HG03135 (cell line): ENCODE data around the gene BCL2A1.
A peak's percentile ranks its signal among the peaks of the same experiment; 100 is the strongest.
"Not testable (repeated sequence)": the region's sequence is repeated elsewhere in the genome, so short reads cannot be mapped to it uniquely, and the experiment has no call there.

Source experiments
- ATAC-seq: cut with Tn5 transposase; IDR thresholded peaks from one replicate; pipeline ENCODE4 v1.9.1; 2021; ENCODE audit warnings: mild to moderate bottlenecking, moderate library complexity; ENCODE audit not compliant: unreplicated experiment

Gene BCL2A1

GRCh38 chr15:79970624-79971434 is at the start of gene BCL2A1:
Gene BCL2A1, minus strand, starts transcription at chr15:79971196. Its CDS starts 77 bp downstream, at chr15:79971119.
- peak; percentile 67 for ATAC-seq

- no peak for ATAC-seq
Observed at GRCh38 chr15:80020731-80021130, 49.7 kb upstream of the BCL2A1 start.

- ATAC-seq: not testable (repeated sequence)
Observed at GRCh38 chr15:80020149-80020548, 49.2 kb upstream of the BCL2A1 start.

- ATAC-seq: no peak
Observed at GRCh38 chr15:80019168-80019745, 48.3 kb upstream of the BCL2A1 start.

- not testable (repeated sequence) for ATAC-seq
Observed at GRCh38 chr15:80017139-80017538, 46.1 kb upstream of the BCL2A1 start.

- not testable (repeated sequence) for ATAC-seq
Observed at GRCh38 chr15:80016506-80016905, 45.5 kb upstream of the BCL2A1 start.

- ATAC-seq: no peak
Observed at GRCh38 chr15:80015156-80015555, 44.2 kb upstream of the BCL2A1 start.

- not testable (repeated sequence) for ATAC-seq
Observed at GRCh38 chr15:80014186-80014585, 43.2 kb upstream of the BCL2A1 start.

- ATAC-seq: no peak
Observed at GRCh38 chr15:80012060-80012726, 41.2 kb upstream of the BCL2A1 start.

- no peak for ATAC-seq
Observed at GRCh38 chr15:80011596-80011995, 40.6 kb upstream of the BCL2A1 start.

GRCh38 chr15:80011041-80011523 is 40.1 kb upstream of the BCL2A1 start:
- not testable (repeated sequence) for ATAC-seq

- no peak for ATAC-seq
Observed at GRCh38 chr15:80010131-80010673, 39.2 kb upstream of the BCL2A1 start.

- no peak for ATAC-seq
Observed at GRCh38 chr15:80007532-80007931, 36.5 kb upstream of the BCL2A1 start.

- no peak for ATAC-seq
Observed at GRCh38 chr15:80006946-80007345, 36.0 kb upstream of the BCL2A1 start.

- ATAC-seq: no peak
Observed at GRCh38 chr15:80003934-80004472, 33.0 kb upstream of the BCL2A1 start.

- no peak for ATAC-seq
Observed at GRCh38 chr15:80003171-80003570, 32.2 kb upstream of the BCL2A1 start.

- ATAC-seq: no peak
Observed at GRCh38 chr15:80002267-80002666, 31.3 kb upstream of the BCL2A1 start.

GRCh38 chr15:79994615-79995014 is 23.6 kb upstream of the BCL2A1 start:
- no peak for ATAC-seq

- no peak for ATAC-seq
Observed at GRCh38 chr15:79991826-79992225, 20.8 kb upstream of the BCL2A1 start.

GRCh38 chr15:79990997-79991334 is 20.0 kb upstream of the BCL2A1 start:
- no peak for ATAC-seq

GRCh38 chr15:79990280-79990996 is 19.4 kb upstream of the BCL2A1 start:
- no peak for ATAC-seq
